Adrenal gland (tissue), 12 donors: ENCODE results near the gene ZNF652. TPM values are rescaled to one million over a fixed set of nuclear protein-coding genes. Genes with fewer than 3 reads are reported as not detected.

Source experiments
- DNase-seq, 7 donors: peaks; one replicate each; pipeline ENCODE4 v3.0.0-alpha.2; 2019 to 2020
- H3K27ac ChIP-seq, 5 donors: fragments of 200-600 bp; sonication (generic) in 4 of 5; 1 replicate in 3 of 5; 2 replicates in 2 of 5; pipeline versions ENCODE4 v1.5.1 to v1.8.0; 2016 to 2020; ENCODE audit warnings: mild to moderate bottlenecking in 1 of 5
- H3K27me3 ChIP-seq: fragments of 200-600 bp; 2 replicates; pipeline ENCODE4 v1.8.0; 2021
- H3K36me3 ChIP-seq, 2 donors: fragments of 200-600 bp; replicated peaks in 1 of 2; 1 replicate in 1 of 2; 2 replicates in 1 of 2; pipeline versions ENCODE4 v1.5.1 to v1.8.0; 2018 to 2022
- H3K4me1 ChIP-seq, 2 donors: fragments of 200-600 bp; replicated peaks in 1 of 2; 1 replicate in 1 of 2; 2 replicates in 1 of 2; pipeline versions ENCODE4 v1.5.1 to v1.8.0; 2018 to 2021
- H3K4me3 ChIP-seq, 4 donors: fragments of 200-600 bp; sonication (generic) in 3 of 4; one replicate each; pipeline ENCODE4 v1.5.1; 2016 to 2018
- H3K9me3 ChIP-seq, 3 donors: fragments of 200-600 bp; sonication (generic) in 1 of 3; replicated peaks in 1 of 3; 1 replicate in 2 of 3; 2 replicates in 1 of 3; pipeline versions ENCODE4 v1.5.1 to v1.8.0; 2016 to 2021
- CTCF ChIP-seq, 6 experiments: fragments of 450-650 bp in 4 of 6; fragments of 200-600 bp in 2 of 6; sonication (generic) in 1 of 6; IDR thresholded peaks; 1 replicate in 5 of 6; 2 replicates in 1 of 6; pipeline versions ENCODE4 v1.5.1 to v1.8.0; 2016 to 2021; ENCODE audit warnings: antibody characterized with exemption in 6 of 6, mild to moderate bottlenecking in 2 of 6, moderate library complexity in 1 of 6
- POLR2A ChIP-seq, 2 donors: fragments of 450-650 bp; IDR thresholded peaks; one replicate each; pipeline ENCODE4 v1.6.1; 2017; ENCODE audit warnings: antibody characterized with exemption in 2 of 2, mild to moderate bottlenecking in 2 of 2, moderate library complexity in 1 of 2
- WGBS, 4 donors: extraction: QIAGEN DNeasy Blood & Tissue Kit in 2 of 4; methylation state at CpG; one replicate each; pipeline versions ENCODE4 v1.1.5 to v1.1.7; 2013 to 2017; 5-methylcytosine and 5-hydroxymethylcytosine counted together
- intact Hi-C, 2 donors: fragments of 100-400 bp; cut with DNase I; formaldehyde crosslinking; loops; one replicate each; pipeline versions ENCODE4 v1.14.1 to v1.15.0; 2022 to 2023
- polyA plus RNA-seq, 3 donors: library from polyadenylated mRNA; stranded (reverse); fragments of 200-250 nt in 2 of 3; fragments of 350-450 nt in 1 of 3; fragmentation: Illumina TruSeq in 1 of 3; extraction: RNeasy Lipid Tissue Mini Kit (QIAGEN cat#74804) in 1 of 3; gene quantifications; one replicate each; pipeline ENCODE4 v1.2.3, GENCODE V29; 2013 to 2014
- total RNA-seq, 9 donors: library from RNA; depleted of rRNA in 4 of 9; stranded (reverse); fragments of >200 nt in 4 of 9; fragments of 120-200 nt in 1 of 9; fragmentation: NEBNext Ultra II Directional in 1 of 9; extraction: Animal tissue kit (Norgen Biotek cat#: 25700) in 1 of 9; gene quantifications; one replicate each; pipeline versions ENCODE4 v1.1.0 to v1.2.4, GENCODE V29; 2013 to 2023
- donor health status: healthy with polysubstance abuse.
- donor health status: Bipolar disorder and iron deficiency.
- donor health status: DM: yes; HTN: yes; CAD: no.
- donor health status: DM: no; HTN: no; CAD: no.
- donor health status: DM: no; HTN: no; CAD: no.
- donor health status: DM: yes; HTN: yes; CAD: no.

ZNF652 gene
- total and polyA plus RNA-seq, 12 donors: 22.7 to 58.7 (median 48.1) TPM

DNA sequence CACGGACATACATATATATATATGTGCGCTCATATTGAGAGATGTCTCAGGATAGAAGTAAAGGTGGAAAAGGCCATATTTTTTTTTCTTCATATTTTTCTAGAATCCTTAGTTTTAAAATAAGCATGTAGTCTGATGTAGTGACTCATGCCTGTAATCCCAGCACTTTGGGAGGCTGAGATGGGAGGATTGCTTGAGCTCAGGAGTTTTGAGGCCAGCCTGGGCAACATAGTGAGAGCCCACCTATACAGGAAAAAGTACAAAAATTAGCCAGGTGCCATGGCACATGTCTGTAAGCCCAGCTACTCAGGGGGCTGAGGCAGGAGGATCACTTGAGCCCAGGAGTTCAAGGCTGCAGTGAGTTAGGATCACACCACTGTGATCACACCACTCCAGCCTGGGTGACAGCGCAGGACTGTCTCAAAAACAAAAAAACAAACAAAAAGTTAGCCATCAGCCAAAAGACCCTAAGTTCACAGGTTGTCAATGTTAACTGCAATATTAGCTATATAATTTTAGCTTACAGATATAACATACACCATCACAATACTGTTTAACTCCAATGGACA, 10.4 kb downstream of the ZNF652 start:
- Histone ChIP-seq H3K9me3 (no peaks in the 10 kb centered on the region), H3K4me3 (no peak overlapping the region), H3K4me1 (peaks cover 0 to 5% of the 10 kb centered on the region in 2 donors), H3K27ac (no peak overlapping the region), H3K36me3 (no peaks in the 10 kb centered on the region), H3K27me3 (no peaks in the 10 kb centered on the region)
- no peak for TF ChIP-seq POLR2A (IDR thresholded peaks at IDR 0.05)
- TF ChIP-seq CTCF (IDR thresholded peaks at IDR 0.05): no peak
- DNase-seq: no peak
- 91 to 99% (median 96%) methylated on average over 3 of the region's 3 CpGs for WGBS, 4 donors
- intact Hi-C loops: no loop called here

DNA sequence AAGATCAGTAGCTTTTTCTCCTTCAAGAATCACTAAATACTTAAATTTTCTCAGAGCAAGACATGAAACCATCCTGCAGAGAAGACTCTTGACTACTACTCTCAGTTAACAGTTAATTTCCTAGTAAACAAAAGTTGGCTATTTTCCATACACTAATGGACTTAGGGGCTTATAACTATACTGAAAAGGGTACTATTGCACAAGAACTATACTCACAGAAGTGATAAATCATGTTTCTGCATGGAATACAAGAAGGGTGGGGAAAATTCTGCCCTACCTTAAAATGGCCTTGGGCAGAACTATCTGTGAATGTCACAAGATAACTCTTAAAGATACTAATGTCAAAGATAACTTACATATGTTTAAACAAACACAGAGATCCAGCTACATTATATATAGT, 12.5 kb downstream of the ZNF652 start:
- no peaks in the 10 kb centered on the region for H3K27me3 ChIP-seq
- no peak overlapping the region for H3K4me3 ChIP-seq
- no peaks in the 10 kb centered on the region for H3K9me3 ChIP-seq
- peaks cover 6 to 12% of the 10 kb centered on the region in 2 donors for H3K4me1 ChIP-seq
- intact Hi-C loops: no loop called here
- TF ChIP-seq CTCF (IDR thresholded peaks at IDR 0.05): no peak
- no peak for TF ChIP-seq POLR2A (IDR thresholded peaks at IDR 0.05)
- DNase-seq: no peak
- no peaks in the 10 kb centered on the region for H3K36me3 ChIP-seq
- no peak overlapping the region for H3K27ac ChIP-seq

- Histone ChIP-seq H3K4me1 (peaks cover 22 to 42% of the 10 kb centered on the region in 2 donors), H3K9me3 (no peaks in the 10 kb centered on the region), H3K27me3 (no peaks in the 10 kb centered on the region), H3K27ac (peak overlapping the region in 2 of 5 donors; percentile 12 to 19), H3K4me3 (no peak overlapping the region), H3K36me3 (no peaks in the 10 kb centered on the region)
- no peak for DNase-seq
- TF ChIP-seq POLR2A (IDR thresholded peaks at IDR 0.05) (no peak), CTCF (IDR thresholded peaks at IDR 0.05) (no peak)
- intact Hi-C loops: no loop called here
- 44 to 89% (median 66%) methylated on average over 5 of the region's 5 CpGs for WGBS, 4 donors
These were observed 17.1 kb downstream of the ZNF652 start for GRCh38 chr17:49344914-49345313.

GRCh38 chr17:49343273-49343672, 18.8 kb downstream of the ZNF652 start:
- peaks cover 36 to 52% of the 10 kb centered on the region in 2 donors for H3K4me1 ChIP-seq
- H3K27ac ChIP-seq: peak overlapping the region in 1 of 5 donors; percentile 80
- no peaks in the 10 kb centered on the region for H3K9me3 ChIP-seq
- H3K27me3 ChIP-seq: no peaks in the 10 kb centered on the region
- H3K36me3 ChIP-seq: no peaks in the 10 kb centered on the region
- WGBS, 4 donors: 40 to 53% (median 46%) methylated on average over 3 of the region's 3 CpGs
- H3K4me3 ChIP-seq: no peak overlapping the region
- TF ChIP-seq CTCF (IDR thresholded peaks at IDR 0.05) (no peak), POLR2A (IDR thresholded peaks at IDR 0.05) (no peak)
- intact Hi-C loops: no loop called here
- no peak for DNase-seq
